ENCODE measurements around the gene NPHS1.

The NPHS1 gene

GRCh38 chr19:35788205-35788960 lies 63.9 kb downstream of the NPHS1 start:
- Histone ChIP-seq H3K4me1 (ENCODE audit: insufficient read depth, low read length) (0 out of 2 replicates have a peak, but pooled peaks cover under 1% of the 10 kb centered on the region), H3K9me3 (ENCODE audit: control insufficient read depth, insufficient read depth, low read length) (no peaks in the 10 kb centered on the region), H3K9ac (ENCODE audit: low read depth, low read length) (no peak overlapping the region), H3K36me3 (ENCODE audit: insufficient read depth, low read length) (no peaks in the 10 kb centered on the region)

- Histone ChIP-seq H3K9ac (ENCODE audit: low read depth, low read length) (no peak overlapping the region), H3K9me3 (ENCODE audit: control insufficient read depth, insufficient read depth, low read length) (no peaks in the 10 kb centered on the region), H3K4me1 (ENCODE audit: insufficient read depth, low read length) (0 out of 2 replicates have a peak, but pooled peaks cover 5% of the 10 kb centered on the region), H3K36me3 (ENCODE audit: insufficient read depth, low read length) (no peaks in the 10 kb centered on the region)
Observed at GRCh38 chr19:35787227-35787799, 65.0 kb downstream of the NPHS1 start.

GRCh38 chr19:35786299-35787160 lies 65.8 kb downstream of the NPHS1 start:
- no peak overlapping the region for H3K9ac ChIP-seq (ENCODE audit: low read depth, low read length)
- no peaks in the 10 kb centered on the region for H3K36me3 ChIP-seq (ENCODE audit: insufficient read depth, low read length)
- 0 out of 2 replicates have a peak, but pooled peaks cover 9% of the 10 kb centered on the region for H3K4me1 ChIP-seq (ENCODE audit: insufficient read depth, low read length)
- H3K9me3 ChIP-seq (ENCODE audit: control insufficient read depth, insufficient read depth, low read length): no peaks in the 10 kb centered on the region

- H3K9ac ChIP-seq (ENCODE audit: low read depth, low read length): peak overlapping the region; percentile 66
- no peaks in the 10 kb centered on the region for H3K36me3 ChIP-seq (ENCODE audit: insufficient read depth, low read length)
- 0 out of 2 replicates have a peak, but pooled peaks cover 12% of the 10 kb centered on the region for H3K4me1 ChIP-seq (ENCODE audit: insufficient read depth, low read length)
- no peaks in the 10 kb centered on the region for H3K9me3 ChIP-seq (ENCODE audit: control insufficient read depth, insufficient read depth, low read length)
Observed at GRCh38 chr19:35785339-35785627, 67.0 kb downstream of the NPHS1 start.

- Histone ChIP-seq H3K9ac (ENCODE audit: low read depth, low read length) (peak overlapping the region; percentile 66), H3K9me3 (ENCODE audit: control insufficient read depth, insufficient read depth, low read length) (no peaks in the 10 kb centered on the region), H3K4me1 (ENCODE audit: insufficient read depth, low read length) (0 out of 2 replicates have a peak, but pooled peaks cover 12% of the 10 kb centered on the region), H3K36me3 (ENCODE audit: insufficient read depth, low read length) (no peaks in the 10 kb centered on the region)
Observed at GRCh38 chr19:35784503-35785338, 67.6 kb downstream of the NPHS1 start.

- Histone ChIP-seq H3K36me3 (ENCODE audit: insufficient read depth, low read length) (no peaks in the 10 kb centered on the region), H3K9ac (ENCODE audit: low read depth, low read length) (peak overlapping the region; percentile 66; the same call in 1 of the 2 replicates), H3K9me3 (ENCODE audit: control insufficient read depth, insufficient read depth, low read length) (no peaks in the 10 kb centered on the region), H3K4me1 (ENCODE audit: insufficient read depth, low read length) (0 out of 2 replicates have a peak, but pooled peaks cover 12% of the 10 kb centered on the region)
Observed at GRCh38 chr19:35783469-35784434, 68.6 kb downstream of the NPHS1 start.

- Histone ChIP-seq H3K9me3 (ENCODE audit: control insufficient read depth, insufficient read depth, low read length) (no peaks in the 10 kb centered on the region), H3K36me3 (ENCODE audit: insufficient read depth, low read length) (no peaks in the 10 kb centered on the region), H3K9ac (ENCODE audit: low read depth, low read length) (no peak overlapping the region), H3K4me1 (ENCODE audit: insufficient read depth, low read length) (peaks cover 14% of the 10 kb centered on the region; the same call in 1 of the 2 replicates)
Observed at GRCh38 chr19:35782589-35782988, 69.7 kb downstream of the NPHS1 start.

- H3K4me1 ChIP-seq (ENCODE audit: insufficient read depth, low read length): peaks cover 21% of the 10 kb centered on the region
- H3K9ac ChIP-seq (ENCODE audit: low read depth, low read length): no peak overlapping the region
- H3K36me3 ChIP-seq (ENCODE audit: insufficient read depth, low read length): no peaks in the 10 kb centered on the region
- H3K9me3 ChIP-seq (ENCODE audit: control insufficient read depth, insufficient read depth, low read length): no peaks in the 10 kb centered on the region
Observed at GRCh38 chr19:35781650-35782049, 70.7 kb downstream of the NPHS1 start.

GRCh38 chr19:35780717-35781116 lies 71.6 kb downstream of the NPHS1 start:
- H3K36me3 ChIP-seq (ENCODE audit: insufficient read depth, low read length): no peaks in the 10 kb centered on the region
- H3K9me3 ChIP-seq (ENCODE audit: control insufficient read depth, insufficient read depth, low read length): no peaks in the 10 kb centered on the region
- peaks cover 26% of the 10 kb centered on the region for H3K4me1 ChIP-seq (ENCODE audit: insufficient read depth, low read length)
- H3K9ac ChIP-seq (ENCODE audit: low read depth, low read length): no peak overlapping the region

- Histone ChIP-seq H3K36me3 (ENCODE audit: insufficient read depth, low read length) (no peaks in the 10 kb centered on the region), H3K4me1 (ENCODE audit: insufficient read depth, low read length) (peaks cover 26% of the 10 kb centered on the region), H3K9ac (ENCODE audit: low read depth, low read length) (no peak overlapping the region)
Observed at GRCh38 chr19:35780058-35780457, 72.2 kb downstream of the NPHS1 start.

GRCh38 chr19:35779033-35779432 lies 73.3 kb downstream of the NPHS1 start:
- Histone ChIP-seq H3K36me3 (ENCODE audit: insufficient read depth, low read length) (no peaks in the 10 kb centered on the region), H3K4me1 (ENCODE audit: insufficient read depth, low read length) (peaks cover 26% of the 10 kb centered on the region), H3K9me3 (ENCODE audit: control insufficient read depth, insufficient read depth, low read length) (no peaks in the 10 kb centered on the region), H3K9ac (ENCODE audit: low read depth, low read length) (no peak overlapping the region)

More at GRCh38 chr19:35780058-35780457, 72.2 kb downstream of the NPHS1 start:
- no peaks in the 10 kb centered on the region for H3K9me3 ChIP-seq (ENCODE audit: control insufficient read depth, insufficient read depth, low read length)

GRCh38 chr19:35777961-35778360 lies 74.3 kb downstream of the NPHS1 start:
- Histone ChIP-seq H3K9ac (ENCODE audit: low read depth, low read length) (no peak overlapping the region), H3K4me1 (ENCODE audit: insufficient read depth, low read length) (peaks cover 21% of the 10 kb centered on the region), H3K9me3 (ENCODE audit: control insufficient read depth, insufficient read depth, low read length) (no peaks in the 10 kb centered on the region), H3K36me3 (ENCODE audit: insufficient read depth, low read length) (no peaks in the 10 kb centered on the region)

Measured in ES-I3 (cell line).